ENCODE data around the gene DNAJC21.

The DNAJC21 gene

GRCh38 chr5:34899066-34899465, 30.3 kb upstream of the DNAJC21 start:
- TF ChIP-seq CTCF (IDR thresholded peaks at IDR 0.05; ENCODE audit: poor library complexity, severe bottlenecking), result no peak
- Histone ChIP-seq H3K4me1 (ENCODE audit: insufficient read depth, poor library complexity, severe bottlenecking) (peaks cover 6% of the 10 kb centered on the region), H3K9me3 (ENCODE audit: severe bottlenecking) (no peaks in the 10 kb centered on the region), H3K27me3 (ENCODE audit: insufficient read depth, poor library complexity, severe bottlenecking) (no peaks in the 10 kb centered on the region), H3K27ac (ENCODE audit: poor library complexity, severe bottlenecking) (no peak overlapping the region), H3K4me3 (ENCODE audit: severe bottlenecking) (no peak overlapping the region), H3K36me3 (ENCODE audit: low read depth) (peaks cover 19% of the 10 kb centered on the region)
- DNase-seq (ENCODE audit: low spot score) (no peak), ATAC-seq (ENCODE audit: low read depth) (no peak)

- Histone ChIP-seq H3K4me1 (ENCODE audit: insufficient read depth, poor library complexity, severe bottlenecking) (peaks cover 6% of the 10 kb centered on the region), H3K27me3 (ENCODE audit: insufficient read depth, poor library complexity, severe bottlenecking) (no peaks in the 10 kb centered on the region), H3K4me3 (ENCODE audit: severe bottlenecking) (no peak overlapping the region), H3K9me3 (ENCODE audit: severe bottlenecking) (no peaks in the 10 kb centered on the region), H3K36me3 (ENCODE audit: low read depth) (peaks cover 32% of the 10 kb centered on the region), H3K27ac (ENCODE audit: poor library complexity, severe bottlenecking) (no peak overlapping the region)
- DNase-seq (ENCODE audit: low spot score), result no peak
- no peak for TF ChIP-seq CTCF (IDR thresholded peaks at IDR 0.05; ENCODE audit: poor library complexity, severe bottlenecking)
- ATAC-seq (ENCODE audit: low read depth), result no peak
Observed at GRCh38 chr5:34900652-34901051, 28.7 kb upstream of the DNAJC21 start.

GRCh38 chr5:34903260-34903659, 26.1 kb upstream of the DNAJC21 start:
- ATAC-seq (ENCODE audit: low read depth), result no peak
- H3K27me3 ChIP-seq (ENCODE audit: insufficient read depth, poor library complexity, severe bottlenecking), result no peaks in the 10 kb centered on the region
- H3K4me1 ChIP-seq (ENCODE audit: insufficient read depth, poor library complexity, severe bottlenecking), result no peaks in the 10 kb centered on the region
- peaks cover 56% of the 10 kb centered on the region for H3K36me3 ChIP-seq (ENCODE audit: low read depth)
- no peak overlapping the region for H3K4me3 ChIP-seq (ENCODE audit: severe bottlenecking)
- DNase-seq (ENCODE audit: low spot score), result no peak
- H3K9me3 ChIP-seq (ENCODE audit: severe bottlenecking), result no peaks in the 10 kb centered on the region
- H3K27ac ChIP-seq (ENCODE audit: poor library complexity, severe bottlenecking), result no peak overlapping the region
- TF ChIP-seq CTCF (IDR thresholded peaks at IDR 0.05; ENCODE audit: poor library complexity, severe bottlenecking), result no peak

GRCh38 chr5:34905564-34905963, 23.8 kb upstream of the DNAJC21 start:
- Histone ChIP-seq H3K27ac (ENCODE audit: poor library complexity, severe bottlenecking) (no peak overlapping the region), H3K36me3 (ENCODE audit: low read depth) (peaks cover 78% of the 10 kb centered on the region), H3K9me3 (ENCODE audit: severe bottlenecking) (no peaks in the 10 kb centered on the region), H3K4me1 (ENCODE audit: insufficient read depth, poor library complexity, severe bottlenecking) (no peaks in the 10 kb centered on the region), H3K4me3 (ENCODE audit: severe bottlenecking) (no peak overlapping the region), H3K27me3 (ENCODE audit: insufficient read depth, poor library complexity, severe bottlenecking) (no peaks in the 10 kb centered on the region)
- peak; percentile 73 for TF ChIP-seq CTCF (IDR thresholded peaks at IDR 0.05; ENCODE audit: poor library complexity, severe bottlenecking)
- DNase-seq (ENCODE audit: low spot score) (no peak), ATAC-seq (ENCODE audit: low read depth) (no peak)

- Histone ChIP-seq H3K27me3 (ENCODE audit: insufficient read depth, poor library complexity, severe bottlenecking) (no peaks in the 10 kb centered on the region), H3K9me3 (ENCODE audit: severe bottlenecking) (no peaks in the 10 kb centered on the region), H3K4me1 (ENCODE audit: insufficient read depth, poor library complexity, severe bottlenecking) (peaks cover 23% of the 10 kb centered on the region), H3K27ac (ENCODE audit: poor library complexity, severe bottlenecking) (no peak overlapping the region), H3K4me3 (ENCODE audit: severe bottlenecking) (no peak overlapping the region), H3K36me3 (ENCODE audit: low read depth) (peaks cover 74% of the 10 kb centered on the region)
- ATAC-seq (ENCODE audit: low read depth), result no peak
- no peak for TF ChIP-seq CTCF (IDR thresholded peaks at IDR 0.05; ENCODE audit: poor library complexity, severe bottlenecking)
- no peak for DNase-seq (ENCODE audit: low spot score)
Observed at GRCh38 chr5:34913072-34913471, 16.3 kb upstream of the DNAJC21 start.

All from RWPE2 (cell line).